ENCODE data around the gene DNAJC16. TPM values are rescaled to one million over a fixed set of nuclear protein-coding genes. Genes with fewer than 3 reads are reported as not detected.

DNAJC16 gene
- total and polyA plus RNA-seq, 9 of the 15 experiments (the other 6 are each of a cell fraction or from before 2014, with no cell fraction given) = 6.9 to 16.8 (median 12.8) TPM

DNA sequence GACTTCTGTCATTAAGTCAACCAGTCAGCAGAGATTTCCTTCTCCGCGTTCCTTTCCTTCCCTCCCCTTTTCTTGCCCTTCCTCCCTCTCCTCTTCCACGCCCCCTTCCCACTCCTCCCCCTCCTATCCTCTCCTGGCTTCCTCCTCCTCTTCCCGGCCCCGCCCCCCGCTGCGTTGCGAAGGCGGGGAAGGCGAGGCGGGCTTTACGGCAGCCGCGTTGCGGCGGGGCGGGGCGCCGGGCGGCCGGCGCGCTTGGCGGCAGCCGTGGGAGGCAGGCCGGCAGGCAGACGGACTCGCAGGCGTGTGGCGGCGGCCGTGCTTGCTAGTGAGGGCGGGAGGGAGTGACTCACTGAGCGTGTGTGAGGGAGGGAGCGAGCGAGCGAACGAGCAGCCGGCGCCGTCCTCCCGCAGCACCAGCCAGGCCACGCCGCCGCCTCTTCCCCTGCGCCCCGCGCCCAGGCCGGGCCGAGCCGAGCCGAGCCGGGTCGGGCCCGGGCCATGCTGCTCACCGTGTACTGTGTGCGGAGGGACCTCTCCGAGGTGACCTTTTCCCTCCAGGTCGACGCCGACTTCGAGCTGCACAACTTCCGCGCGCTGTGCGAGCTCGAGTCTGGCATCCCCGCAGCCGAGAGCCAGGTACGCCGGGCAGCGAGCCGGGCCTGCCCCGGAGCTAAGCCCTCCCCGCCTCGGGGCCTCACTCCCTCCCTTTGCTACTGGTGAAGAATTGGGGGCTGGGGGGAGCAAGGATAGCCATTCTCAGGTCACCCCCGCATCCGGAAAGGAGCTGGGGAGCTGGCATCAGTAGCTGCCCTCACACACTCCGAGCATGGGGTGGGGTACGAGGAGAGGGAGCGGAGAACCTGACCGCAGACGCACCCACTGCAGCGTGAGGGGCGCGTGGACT lies 90.8 kb downstream of the DNAJC16 start, which contains the start of gene DDI2 (continued):
- TF ChIP-seq MGA (IDR thresholded peaks at IDR 0.05) (peak; percentile 58; the same call in 1 of the 2 replicates), PHF20 (IDR thresholded peaks at IDR 0.05; ENCODE audit: partially characterized antibody) (peak; percentile 21), GMEB1 (CRISPR knock-in tag; IDR thresholded peaks at IDR 0.05) (peak; percentile 81), ATF1 (CRISPR knock-in tag; IDR thresholded peaks at IDR 0.05) (no peak), ATF1 (tag; IDR thresholded peaks at IDR 0.05) (peak; percentile 76), ZNF239 (CRISPR knock-in tag; IDR thresholded peaks at IDR 0.05) (no peak), ETV1 (tag; conservative IDR thresholded peaks at IDR 0.05; ENCODE audit: low read depth) (0 out of 2 replicates have a peak, but pooled peaks have one; percentile 17), TCF7L2 (IDR thresholded peaks at IDR 0.05; ENCODE audit: low read depth, low read length) (peak; percentile 78; the same call in 1 of the 2 replicates), FUS (optimal IDR thresholded peaks at IDR 0.05; ENCODE audit: low read depth, low read length) (peak; percentile 91), MEIS2 (IDR thresholded peaks at IDR 0.05; ENCODE audit: partially characterized antibody) (peak; percentile 69)
- TF ChIP-seq, protein P1, sequence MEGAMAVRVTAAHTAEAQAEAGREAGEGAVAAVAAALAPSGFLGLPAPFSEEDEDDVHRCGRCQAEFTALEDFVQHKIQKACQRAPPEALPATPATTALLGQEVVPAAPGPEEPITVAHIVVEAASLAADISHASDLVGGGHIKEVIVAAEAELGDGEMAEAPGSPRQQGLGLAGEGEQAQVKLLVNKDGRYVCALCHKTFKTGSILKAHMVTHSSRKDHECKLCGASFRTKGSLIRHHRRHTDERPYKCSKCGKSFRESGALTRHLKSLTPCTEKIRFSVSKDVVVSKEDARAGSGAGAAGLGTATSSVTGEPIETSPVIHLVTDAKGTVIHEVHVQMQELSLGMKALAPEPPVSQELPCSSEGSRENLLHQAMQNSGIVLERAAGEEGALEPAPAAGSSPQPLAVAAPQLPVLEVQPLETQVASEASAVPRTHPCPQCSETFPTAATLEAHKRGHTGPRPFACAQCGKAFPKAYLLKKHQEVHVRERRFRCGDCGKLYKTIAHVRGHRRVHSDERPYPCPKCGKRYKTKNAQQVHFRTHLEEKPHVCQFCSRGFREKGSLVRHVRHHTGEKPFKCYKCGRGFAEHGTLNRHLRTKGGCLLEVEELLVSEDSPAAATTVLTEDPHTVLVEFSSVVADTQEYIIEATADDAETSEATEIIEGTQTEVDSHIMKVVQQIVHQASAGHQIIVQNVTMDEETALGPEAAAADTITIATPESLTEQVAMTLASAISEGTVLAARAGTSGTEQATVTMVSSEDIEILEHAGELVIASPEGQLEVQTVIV (CRISPR knock-in tag; IDR thresholded peaks at IDR 0.05; ENCODE audit: borderline replicate concordance) = peak; percentile 99

Data from K562 (cell line).